AG10803 (cell line): Measurements from ENCODE around the gene NR3C2.

Experiments
- DNase-seq: peaks from one replicate; pipeline ENCODE4 v3.0.0; 2010; ENCODE audit warnings: low read depth
- H3K4me3 ChIP-seq: 2 replicates; pipeline ENCODE4 v1.5.1; 2011; ENCODE audit warnings: mild to moderate bottlenecking, low read length, control low read depth
- TF ChIP-seq, protein P1 (sequence below): conservative IDR thresholded peaks from 2 replicates; pipeline ENCODE4 v1.5.1; 2011; ENCODE audit warnings: mild to moderate bottlenecking, low read length, control low read depth, inconsistent platforms

Gene NR3C2

DNA sequence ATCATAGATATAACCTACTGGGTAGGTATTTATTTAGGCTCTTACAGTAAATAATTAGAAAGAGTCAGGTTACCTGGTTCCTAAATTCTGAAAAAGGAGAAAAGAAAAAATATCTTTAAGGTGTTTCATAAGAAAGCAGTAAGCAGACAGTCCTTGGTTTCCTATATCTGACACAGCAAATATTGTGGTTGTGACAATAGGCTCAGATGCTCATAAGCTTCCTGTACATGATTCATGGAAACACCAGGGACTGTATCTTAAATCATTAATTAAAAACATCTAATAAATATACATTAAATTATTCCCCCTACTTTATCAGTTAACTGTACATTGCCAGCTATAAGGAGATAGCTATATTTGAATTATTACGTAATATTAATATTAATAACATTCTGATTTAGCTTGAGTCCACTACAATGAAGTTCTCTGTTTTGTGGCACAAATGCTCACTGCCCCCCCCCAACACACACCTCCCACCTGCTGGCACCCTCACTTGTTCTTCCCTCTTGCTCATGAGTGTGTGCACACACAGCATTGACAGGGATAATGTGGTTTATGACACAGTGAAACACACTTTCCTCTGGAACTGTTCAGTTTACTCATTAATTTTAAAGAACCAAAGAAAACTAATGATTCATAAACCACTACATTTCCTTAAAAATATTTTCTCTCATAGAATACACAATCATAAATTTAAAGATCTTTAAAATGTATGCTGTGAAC, 187.4 kb downstream of the NR3C2 start:
- DNase-seq, result no peak
- no peak overlapping the region for H3K4me3 ChIP-seq
- TF ChIP-seq, protein P1, sequence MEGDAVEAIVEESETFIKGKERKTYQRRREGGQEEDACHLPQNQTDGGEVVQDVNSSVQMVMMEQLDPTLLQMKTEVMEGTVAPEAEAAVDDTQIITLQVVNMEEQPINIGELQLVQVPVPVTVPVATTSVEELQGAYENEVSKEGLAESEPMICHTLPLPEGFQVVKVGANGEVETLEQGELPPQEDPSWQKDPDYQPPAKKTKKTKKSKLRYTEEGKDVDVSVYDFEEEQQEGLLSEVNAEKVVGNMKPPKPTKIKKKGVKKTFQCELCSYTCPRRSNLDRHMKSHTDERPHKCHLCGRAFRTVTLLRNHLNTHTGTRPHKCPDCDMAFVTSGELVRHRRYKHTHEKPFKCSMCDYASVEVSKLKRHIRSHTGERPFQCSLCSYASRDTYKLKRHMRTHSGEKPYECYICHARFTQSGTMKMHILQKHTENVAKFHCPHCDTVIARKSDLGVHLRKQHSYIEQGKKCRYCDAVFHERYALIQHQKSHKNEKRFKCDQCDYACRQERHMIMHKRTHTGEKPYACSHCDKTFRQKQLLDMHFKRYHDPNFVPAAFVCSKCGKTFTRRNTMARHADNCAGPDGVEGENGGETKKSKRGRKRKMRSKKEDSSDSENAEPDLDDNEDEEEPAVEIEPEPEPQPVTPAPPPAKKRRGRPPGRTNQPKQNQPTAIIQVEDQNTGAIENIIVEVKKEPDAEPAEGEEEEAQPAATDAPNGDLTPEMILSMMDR, result no peak

DNA sequence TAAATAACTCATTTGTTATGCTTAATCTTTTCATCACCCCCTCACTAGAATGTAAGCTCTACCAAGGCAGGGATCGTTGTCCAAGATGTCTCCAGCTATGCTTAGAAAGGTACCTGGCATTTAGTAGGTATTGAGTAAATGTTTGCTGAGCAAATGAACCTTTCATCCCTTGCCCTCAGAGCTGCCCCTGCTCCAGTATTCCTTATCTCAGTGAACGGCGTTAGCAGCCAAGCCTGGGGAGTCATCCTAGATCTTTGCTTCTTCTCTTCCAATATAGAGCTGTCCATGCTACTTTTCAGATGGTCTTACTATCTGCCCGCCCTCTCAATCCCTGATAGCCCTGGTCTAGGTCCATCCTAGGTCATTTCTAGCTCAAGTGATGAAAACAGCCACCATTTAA, 188.4 kb downstream of the NR3C2 start:
- H3K4me3 ChIP-seq, result no peak overlapping the region
- TF ChIP-seq, protein P1, result no peak
- no peak for DNase-seq

DNA sequence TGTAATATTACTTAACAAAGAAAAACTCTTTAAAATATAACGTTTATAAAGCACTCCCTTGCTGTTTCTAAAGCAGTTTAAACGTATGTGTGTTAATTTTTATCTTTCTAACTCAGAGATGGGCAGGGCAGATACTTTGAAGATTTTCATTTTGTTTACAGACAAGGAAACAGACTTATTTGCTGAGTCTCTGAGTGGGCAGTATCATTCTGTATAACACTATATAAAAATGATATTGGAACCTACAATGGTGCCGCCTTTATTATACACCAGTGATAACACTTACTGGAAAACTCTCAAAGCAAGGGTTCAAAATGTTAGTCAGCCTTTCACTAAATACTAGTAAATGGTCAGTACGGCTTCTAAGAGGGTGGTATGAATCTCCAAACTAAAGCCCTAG, 193.4 kb downstream of the NR3C2 start:
- H3K4me3 ChIP-seq, result no peak overlapping the region
- DNase-seq, result no peak
- TF ChIP-seq, protein P1, result no peak

DNA sequence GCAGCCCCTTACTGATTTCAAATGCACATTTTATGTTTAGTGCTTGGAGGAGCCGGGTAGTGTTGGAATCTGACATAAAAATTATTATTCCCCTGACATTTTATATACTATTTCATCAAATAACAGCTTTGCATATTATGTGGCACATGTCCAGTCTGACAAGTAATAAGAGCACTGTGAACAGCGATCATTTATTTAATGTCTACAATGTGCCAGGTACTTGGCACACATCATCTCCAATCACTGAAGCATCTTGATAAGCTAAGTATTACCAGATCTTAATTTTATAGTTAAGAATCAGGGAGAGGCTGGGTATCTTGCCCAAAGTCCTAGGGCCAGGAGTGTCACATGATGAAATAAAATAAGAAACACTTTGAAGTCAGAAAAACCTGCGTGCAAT, 197.2 kb downstream of the NR3C2 start:
- TF ChIP-seq, protein P1, result no peak
- DNase-seq, result no peak
- no peak overlapping the region for H3K4me3 ChIP-seq

DNA sequence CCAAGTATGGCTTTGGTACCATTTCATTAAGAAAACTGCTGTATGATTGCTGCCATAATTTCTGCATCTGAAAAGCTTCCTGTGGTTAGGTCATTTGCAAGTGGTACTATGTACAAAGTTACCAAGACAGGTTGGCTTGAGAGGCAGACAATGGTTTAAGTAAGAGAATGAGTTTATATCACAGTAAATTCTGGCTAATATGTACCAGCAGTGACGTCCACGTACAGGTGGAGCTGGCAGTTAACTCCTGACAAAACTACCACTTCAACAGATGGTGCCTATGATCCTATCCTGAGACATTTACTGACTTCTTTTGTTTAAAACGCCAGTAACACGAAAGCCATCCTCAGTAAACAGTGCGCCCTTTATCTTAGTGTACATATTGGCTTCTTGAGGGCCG, 198.4 kb downstream of the NR3C2 start:
- no peak overlapping the region for H3K4me3 ChIP-seq
- DNase-seq, result no peak
- TF ChIP-seq, protein P1, result no peak

DNA sequence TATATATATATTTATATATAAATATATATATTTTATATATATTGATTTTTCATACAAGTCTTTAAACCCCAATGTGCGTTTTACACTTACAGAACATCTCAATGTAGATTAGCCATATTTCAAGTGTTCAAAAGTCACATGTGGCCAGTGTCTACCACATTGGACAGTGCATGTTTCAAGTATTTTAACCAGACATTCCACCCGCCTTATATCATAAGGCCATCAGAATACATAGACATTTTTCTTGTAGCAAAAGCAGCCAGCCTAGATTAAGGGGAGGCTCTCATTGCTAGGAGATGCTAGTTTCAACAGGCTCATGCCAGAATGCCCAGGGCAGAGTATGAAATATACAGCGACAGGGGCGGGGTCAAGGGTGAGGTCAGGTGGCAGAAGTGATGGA, 202.0 kb downstream of the NR3C2 start:
- DNase-seq, result no peak
- TF ChIP-seq, protein P1, result no peak
- no peak overlapping the region for H3K4me3 ChIP-seq

DNA sequence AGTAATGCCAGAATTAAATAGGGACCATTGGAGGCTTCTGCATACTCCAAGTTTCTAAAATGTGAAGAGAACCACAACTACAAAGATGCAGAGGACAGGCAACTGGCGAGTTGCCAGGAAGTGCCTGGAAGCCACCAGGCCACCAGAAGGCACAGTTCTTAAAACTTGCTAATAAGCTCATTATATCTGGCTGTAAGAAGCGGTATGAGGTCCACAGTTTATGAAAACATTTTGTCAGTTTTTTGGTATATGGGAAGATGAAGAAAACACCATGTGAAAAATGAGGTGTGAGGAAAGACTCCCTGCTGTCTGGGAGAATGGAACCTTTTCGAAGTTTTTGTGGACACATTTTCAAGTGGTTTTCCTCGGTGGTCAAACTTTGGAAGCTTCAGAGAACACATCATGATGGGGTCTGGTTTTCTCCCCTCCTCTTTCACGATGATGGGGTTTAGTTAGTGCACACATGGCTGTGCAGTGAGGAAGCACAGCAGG, 202.7 kb downstream of the NR3C2 start:
- no peak for DNase-seq
- TF ChIP-seq, protein P1, result no peak
- no peak overlapping the region for H3K4me3 ChIP-seq
